Endothelial cell of umbilical vein (primary cell): ENCODE data around the gene GPRASP2. TPM values are rescaled to one million over a fixed set of nuclear protein-coding genes. Genes with fewer than 3 reads are reported as not detected.
A peak's percentile ranks its signal among the peaks of the same experiment; 100 is the strongest.
"Not testable (repeated sequence)": the region's sequence is repeated elsewhere in the genome, so short reads cannot be mapped to it uniquely, and the experiment has no call there.

ENCODE experiments used
- Bru-seq: library from RNA; stranded (reverse); fragments of 400-500 nt; gene quantifications from one replicate; lab custom pipeline; 2021; lab: Mats Ljungman, UMichigan
- BruChase-seq, 2 experiments: library from RNA; stranded (reverse); fragments of 400-500 nt; gene quantifications; one replicate each; lab custom pipeline; 2021; lab: Mats Ljungman, UMichigan
- BruUV-seq: library from RNA; stranded (reverse); fragments of 400-500 nt; replicated peaks from 2 replicates; lab custom pipeline; 2021; lab: Mats Ljungman, UMichigan
- CTCF ChIA-PET: fragments of 300-600, 350-600 bp; sonication (Branson Sonifier 250); formaldehyde crosslinking; loops from one replicate; lab custom pipeline; 2021; ENCODE audit warnings: antibody characterized with exemption, inconsistent platforms; lab: Charles Lee
- POLR2A ChIA-PET: fragments of 300-600, 350-600 bp; sonication (Branson Sonifier 250); formaldehyde crosslinking; loops from one replicate; lab custom pipeline; 2021; ENCODE audit warnings: antibody characterized with exemption, inconsistent platforms; lab: Charles Lee
- DNase-seq: peaks from one replicate; pipeline ENCODE4 v3.0.0-alpha.2; 2011; ENCODE audit warnings: low read depth, low spot score
- FAIRE-seq: peaks from 2 replicates; lab custom pipeline; 2011; peaks lifted over from hg19 to GRCh38; lab: Jason Lieb, UNC
- H2AFZ ChIP-seq: 2 replicates; pipeline ENCODE4 v1.6.0; 2012; ENCODE audit warnings: low read depth, low read length, control low read depth, inconsistent platforms
- H3K27ac ChIP-seq: 2 replicates; pipeline ENCODE4 v1.5.1; 2011; ENCODE audit warnings: low read depth, mild to moderate bottlenecking, control low read depth, low read length, moderate library complexity; ENCODE audit not compliant: insufficient read depth
- H3K27me3 ChIP-seq, 2 experiments: 2 replicates each; pipeline versions ENCODE4 v1.6.0 to v1.6.1; 2011; ENCODE audit warnings: low read length in 2 of 2, mixed read lengths in 1 of 2; ENCODE audit not compliant: control insufficient read depth in 2 of 2, insufficient read depth in 2 of 2
- H3K36me3 ChIP-seq, 2 experiments: 2 replicates in 1 of 2; 3 replicates in 1 of 2; pipeline ENCODE4 v1.5.1; 2011; ENCODE audit warnings: low read length in 2 of 2, mild to moderate bottlenecking in 1 of 2, moderate library complexity in 1 of 2; ENCODE audit not compliant: control insufficient read depth in 2 of 2, insufficient read depth in 2 of 2; ENCODE audit errors: extremely low read depth in 1 of 2
- H3K4me1 ChIP-seq: 3 replicates; pipeline ENCODE4 v1.5.1; 2011; ENCODE audit warnings: mild to moderate bottlenecking, low read length; ENCODE audit not compliant: control insufficient read depth, insufficient read depth; ENCODE audit errors: extremely low read depth
- H3K4me2 ChIP-seq: 2 replicates; pipeline ENCODE4 v1.6.1; 2011; ENCODE audit warnings: low read length, control low read depth, mixed read lengths; ENCODE audit not compliant: insufficient read depth
- H3K4me3 ChIP-seq, 3 experiments: fragments of 200-600 bp in 1 of 3; sonication (generic), shearing (Covaris generic) in 1 of 3; replicated peaks in 1 of 3; 2 replicates each; pipeline ENCODE4 v1.5.1; 2011 to 2016; ENCODE audit warnings: control low read depth in 3 of 3, low read length in 3 of 3, mild to moderate bottlenecking in 2 of 3, inconsistent platforms in 1 of 3, low read depth in 1 of 3, moderate library complexity in 1 of 3; ENCODE audit not compliant: insufficient read depth in 1 of 3
- H3K79me2 ChIP-seq: 2 replicates; pipeline ENCODE4 v1.6.0; 2012; ENCODE audit warnings: low read length, inconsistent platforms; ENCODE audit not compliant: control insufficient read depth, insufficient read depth
- H3K9ac ChIP-seq: replicated peaks from 2 replicates; pipeline ENCODE3; 2011; ENCODE audit warnings: low read length, control low read depth; ENCODE audit not compliant: insufficient read depth; ENCODE audit errors: extremely low read depth
- H3K9me1 ChIP-seq: replicated peaks from 3 replicates; pipeline ENCODE4 v1.6.0; 2011; ENCODE audit warnings: mild to moderate bottlenecking, low read length; ENCODE audit not compliant: control insufficient read depth, insufficient read depth; ENCODE audit errors: extremely low read depth
- H3K9me3 ChIP-seq: replicated peaks from 2 replicates; pipeline ENCODE4 v1.5.1; 2012; ENCODE audit warnings: low read length, inconsistent platforms; ENCODE audit not compliant: control insufficient read depth, insufficient read depth
- H4K20me1 ChIP-seq: replicated peaks from 2 replicates; pipeline ENCODE3; 2011; ENCODE audit warnings: mild to moderate bottlenecking, low read length; ENCODE audit not compliant: control insufficient read depth, insufficient read depth; ENCODE audit errors: extremely low read depth
- CTCF ChIP-seq, 2 donors: IDR thresholded peaks; 1 replicate in 1 of 2; 2 replicates in 1 of 2; pipeline ENCODE4 v1.5.1; 2011; ENCODE audit warnings: low read length in 2 of 2, mild to moderate bottlenecking in 2 of 2, moderate library complexity in 2 of 2, control low read depth in 1 of 2, inconsistent platforms in 1 of 2, low read depth in 1 of 2; ENCODE audit not compliant: insufficient read depth in 1 of 2; ENCODE audit errors: extremely low read depth in 1 of 2
- EZH2 ChIP-seq: IDR thresholded peaks from 2 replicates; pipeline ENCODE4 v1.6.1; 2012; ENCODE audit warnings: borderline replicate concordance, low read depth, mild to moderate bottlenecking, moderate library complexity, low read length, inconsistent platforms; ENCODE audit not compliant: severe bottlenecking
- FOS ChIP-seq: IDR thresholded peaks from 2 replicates; pipeline ENCODE4 v1.6.1; 2011; ENCODE audit warnings: mild to moderate bottlenecking, low read length, moderate library complexity, borderline replicate concordance; ENCODE audit not compliant: insufficient read depth
- GATA2 ChIP-seq: IDR thresholded peaks from 2 replicates; pipeline ENCODE4 v1.7.0; 2011; ENCODE audit warnings: low read depth, mild to moderate bottlenecking, moderate library complexity, mixed read lengths, low read length; ENCODE audit not compliant: insufficient read length, insufficient read depth
- JUN ChIP-seq: IDR thresholded peaks from 2 replicates; pipeline ENCODE4 v1.6.1; 2011; ENCODE audit warnings: borderline replicate concordance, low read depth; ENCODE audit not compliant: insufficient read length, insufficient read depth
- MYC ChIP-seq: IDR thresholded peaks from one replicate; pipeline ENCODE4 v1.6.1; 2011; ENCODE audit warnings: mild to moderate bottlenecking, low read depth, low read length
- POLR2A ChIP-seq: IDR thresholded peaks from 2 replicates; pipeline ENCODE4 v1.6.1; 2012; ENCODE audit warnings: low read depth, mild to moderate bottlenecking, control low read depth, low read length
- POLR2AphosphoS5 ChIP-seq: IDR thresholded peaks from 2 replicates; pipeline ENCODE4 v1.6.1; 2012; ENCODE audit warnings: low read depth, mild to moderate bottlenecking, control low read depth, low read length, moderate library complexity; ENCODE audit not compliant: insufficient read depth
- dilution Hi-C: fragments of 300-500 bp; cut with MboI; formaldehyde crosslinking; loops from one replicate; pipeline ENCODE4 v1.15.0; 2019; ENCODE audit warnings: low sequenced_read_pairs; ENCODE audit not compliant: extremely low pct_ligation_motif_present
- intact Hi-C: fragments of 100-400 bp; cut with micrococcal nuclease; formaldehyde crosslinking; loops from one replicate; pipeline ENCODE4 v1.10.0; 2022
- long read RNA-seq: library from polyadenylated mRNA; stranded (forward); transcript quantifications from one replicate; pipeline ENCODE4 v2.0.0, GENCODE V29; 2021
- polyA minus RNA-seq, 3 experiments: library from RNA; depleted of rRNA, polyadenylated mRNA; stranded (reverse); fragments of >200 nt; gene quantifications; 1 replicate in 1 of 3; 2 replicates in 2 of 3; pipeline ENCODE4 v1.2.3, GENCODE V29; 2011
- polyA plus RNA-seq, 4 experiments: library from polyadenylated mRNA; depleted of rRNA in 3 of 4; stranded (reverse) in 3 of 4; unstranded in 1 of 4; fragments of >200 nt; gene quantifications; 2 replicates each; pipeline versions ENCODE4 v1.2.1 to v1.2.3, GENCODE V29; 2011 to 2012; ENCODE audit warnings: missing spikeins in 1 of 4
- total RNA-seq: library from RNA; stranded (reverse); gene quantifications from 2 replicates; pipeline ENCODE4 v1.2.3, GENCODE V29; 2021
- TF ChIP-seq, protein P1 (sequence below): IDR thresholded peaks from 2 replicates; pipeline ENCODE4 v1.6.1; 2011; ENCODE audit not compliant: insufficient read depth, insufficient read length

GPRASP2 gene
- total RNA-seq, result 5.3 and 6.5 TPM in 2 replicates
- 3.7 and 4.9 TPM in 2 replicates for polyA plus RNA-seq
- 6.5 and 6.9 TPM in 2 replicates for polyA plus RNA-seq (2011; cell fraction: cytosol; rRNA removed)
- 7.9 and 10.0 TPM in 2 replicates for polyA plus RNA-seq (2011; cell fraction: nucleus; rRNA removed)
- polyA plus RNA-seq (2012), result 7.1 and 8.7 TPM in 2 replicates
- 12.4 and 13.1 TPM in 2 replicates for polyA minus RNA-seq
- 0.31 TPM for polyA minus RNA-seq (2011; cell fraction: cytosol; rRNA and poly(A)+ RNA removed)
- 2.1 and 2.7 TPM in 2 replicates for polyA minus RNA-seq (2011; cell fraction: nucleus; rRNA and poly(A)+ RNA removed)
- percentile 41 among the genes with signal in this experiment for Bru-seq, nascent RNA
- percentile 68 among the genes with signal in this experiment for BruChase-seq, experiment 1, labeled RNA remaining after a 6-hour chase
- percentile 64 among the genes with signal in this experiment for BruChase-seq, experiment 2, labeled RNA remaining after a 2-hour chase
- long read RNA-seq, partial matches to known transcripts, result 1 of 13 reads
- long read RNA-seq, other reads (novel, unspliced or antisense), result 8 of 13 reads

DNA sequence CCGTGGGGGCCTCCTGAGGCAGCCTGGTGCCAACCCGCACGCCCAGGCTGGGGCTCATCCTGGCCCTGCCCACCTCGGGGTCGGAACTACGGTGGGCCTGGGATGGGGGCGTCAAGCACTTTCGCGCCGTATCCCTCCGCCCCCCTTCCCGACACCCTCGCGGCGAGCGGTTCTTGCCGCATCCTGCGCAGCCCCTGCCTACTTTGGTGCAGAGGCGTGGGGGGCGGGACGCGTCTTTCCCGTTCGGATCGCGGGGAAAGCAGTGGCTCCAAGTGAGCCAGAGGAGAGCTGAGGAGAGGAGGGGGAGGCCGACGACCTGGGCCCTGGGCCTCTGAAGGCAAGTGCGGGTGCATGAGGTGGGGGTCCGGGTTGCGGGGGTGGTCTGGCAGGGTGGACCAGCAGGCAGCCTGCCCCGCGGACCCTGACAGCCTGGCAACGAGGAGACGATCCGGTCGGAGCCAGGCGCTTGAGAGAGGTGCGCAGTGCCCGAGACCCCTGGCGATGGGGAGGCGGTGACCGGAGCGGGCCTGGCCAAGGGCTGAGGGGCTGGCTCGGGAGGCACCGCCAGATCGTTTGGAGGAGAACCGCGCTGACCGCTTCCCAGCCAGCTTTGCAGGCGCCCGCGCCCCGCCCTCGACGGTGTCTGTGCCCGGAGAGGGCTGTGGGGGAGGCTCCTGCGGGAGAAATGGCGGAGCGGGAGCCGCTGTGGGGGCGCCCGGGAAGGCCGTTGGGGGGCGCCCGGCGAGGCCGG is at the start of gene GPRASP2:
Gene GPRASP2, plus strand, starts transcription at position 233 of the 751 bp plus-strand sequence. CDS start 2,422 bp downstream, outside the sequence.
- intact Hi-C loops, result loop anchor here (5.0 kb wide), 3 partner anchors 45 to 120 kb away; partner anchors contain the start of gene ARMCX5
- POLR2A ChIA-PET, result no interaction called here
- H3K27ac ChIP-seq, result no peak within 1 kb of the TSS

GRCh38 chrX:102663820-102664219 is 48.4 kb upstream of the GPRASP2 start:
- POLR2A ChIA-PET, H3K4me1 ChIP-seq, H3K36me3 ChIP-seq, H3K79me2 ChIP-seq, H3K9me1 ChIP-seq, H3K4me3 ChIP-seq, BruUV-seq, CTCF ChIA-PET, H3K9me3 ChIP-seq, intact Hi-C loops, dilution Hi-C loops, H3K27me3 ChIP-seq, DNase-seq, H2AFZ ChIP-seq, H3K27ac ChIP-seq, H3K9ac ChIP-seq, H3K4me2 ChIP-seq, H4K20me1 ChIP-seq: not testable (repeated sequence)
- FAIRE-seq, result peak; percentile 53

More for the DNA sequence above, at the start of gene GPRASP2:
- H3K36me3 ChIP-seq, result no peaks in the 10 kb centered on the region
- H4K20me1 ChIP-seq, result no peaks in the 10 kb centered on the region
- H3K9me1 ChIP-seq, result no peaks in the 10 kb centered on the region
- peak within 1 kb of the TSS; percentile 42 for H3K9ac ChIP-seq
- peak within 1 kb of the TSS; percentile 96 for H2AFZ ChIP-seq
- peaks cover 3 to 4% of the 10 kb centered on the region in 2 experiments for H3K27me3 ChIP-seq
- H3K4me2 ChIP-seq, result peak within 1 kb of the TSS; percentile 20
- no peak for TF ChIP-seq JUN
- TF ChIP-seq POLR2AphosphoS5, result no peak
- TF ChIP-seq CTCF (IDR thresholded peaks at IDR 0.05; ENCODE audit: extremely low read depth in 1 of 2, insufficient read depth in 1 of 2, low read depth in 1 of 2, low read length in 2 of 2), result no peak
- TF ChIP-seq MYC, result no peak
- TF ChIP-seq FOS, result no peak
- TF ChIP-seq, protein P1, sequence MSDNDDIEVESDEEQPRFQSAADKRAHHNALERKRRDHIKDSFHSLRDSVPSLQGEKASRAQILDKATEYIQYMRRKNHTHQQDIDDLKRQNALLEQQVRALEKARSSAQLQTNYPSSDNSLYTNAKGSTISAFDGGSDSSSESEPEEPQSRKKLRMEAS, result no peak
- TF ChIP-seq POLR2A, result no peak
- TF ChIP-seq EZH2, result no peak
- no peak for TF ChIP-seq GATA2
- CTCF ChIA-PET, result interaction anchor here (0.7 kb wide), 1 partner anchor 124 kb away, joined by 3 read pairs; no protein-coding TSS in a partner anchor
- H3K4me3 ChIP-seq, result peak within 1 kb of the TSS; percentile 51 to 73 (median 53)
- BruUV-seq, result no TSS peak
- H3K79me2 ChIP-seq, result no peaks in the 10 kb centered on the region
- DNase-seq (peak; percentile 19), FAIRE-seq (peak; percentile 74)
- no peaks in the 10 kb centered on the region for H3K9me3 ChIP-seq
- dilution Hi-C loops, result no loop called here
- no peaks in the 10 kb centered on the region for H3K4me1 ChIP-seq
